HCT116 (cell line): ENCODE data around the gene SLC31A1. TPM values are rescaled to one million over a fixed set of nuclear protein-coding genes. Genes with fewer than 3 reads are reported as not detected.

Experiments used
- ATAC-seq: fragments of 200-7000 bp; cut with Tn5 transposase; 2 replicates; pipeline ENCODE4 v1.9.1; 2020; ENCODE audit warnings: mild to moderate bottlenecking, moderate library complexity
- BruUV-seq: library from RNA; stranded (reverse); fragments of 400-500 nt; replicated peaks from 2 replicates; lab custom pipeline; 2021; lab: Mats Ljungman, UMichigan
- CTCF ChIA-PET: fragments of 300-600 bp; sonication (Branson Sonifier 250); formaldehyde crosslinking; loops from one replicate; lab custom pipeline; 2021; ENCODE audit warnings: antibody characterized with exemption; lab: Charles Lee
- POLR2A ChIA-PET: fragments of 300-600, 350-600 bp; sonication (Branson Sonifier 250); formaldehyde crosslinking; loops from one replicate; lab custom pipeline; 2021; ENCODE audit warnings: antibody characterized with exemption; lab: Charles Lee
- RAD21 ChIA-PET, 2 experiments: fragments of 300-600 bp; sonication (Branson Sonifier 250); formaldehyde crosslinking; loops; one replicate each; lab custom pipeline; 2023; ENCODE audit warnings: low total read pairs in 2 of 2; ENCODE audit not compliant: uncharacterized antibody in 2 of 2, unreplicated experiment in 2 of 2, low non-redundant PET in 1 of 2; lab: Charles Lee
- DNase-seq: peaks from one replicate; pipeline ENCODE4 v3.0.0-alpha.2; 2010; ENCODE audit warnings: low read depth, low spot score
- H2AFZ ChIP-seq: fragments of 200-600 bp; shearing (Covaris generic), sonication (generic); 2 replicates; pipeline ENCODE4 v1.6.1; 2017; ENCODE audit warnings: low read depth, mixed run types, mixed read lengths, antibody characterized with exemption, low read length; ENCODE audit not compliant: poor library complexity, severe bottlenecking
- H3K27ac ChIP-seq: 2 replicates; pipeline ENCODE4 v1.5.1; 2012; ENCODE audit warnings: low read depth, low read length
- H3K27me3 ChIP-seq: fragments of 200-600 bp; sonication (generic); 2 replicates; pipeline ENCODE4 v1.6.1; 2016; ENCODE audit warnings: mixed run types, low read length, mixed read lengths; ENCODE audit not compliant: insufficient read depth
- H3K36me3 ChIP-seq, 2 experiments: fragments of 200-500 bp in 1 of 2; fragments of 200-600 bp in 1 of 2; sonication (Bioruptor generic) in 1 of 2; sonication (generic) in 1 of 2; 2 replicates each; pipeline versions ENCODE4 v1.5.1 to v1.6.1; 2014 to 2016; ENCODE audit warnings: low read length in 2 of 2, inconsistent platforms in 1 of 2, mixed read lengths in 1 of 2, mixed run types in 1 of 2; ENCODE audit not compliant: insufficient read depth in 2 of 2, control insufficient read depth in 1 of 2
- H3K4me1 ChIP-seq, 2 experiments: fragments of 200-600 bp in 1 of 2; sonication (generic) in 1 of 2; 2 replicates each; pipeline versions ENCODE4 v1.5.1 to v1.6.1; 2012 to 2017; ENCODE audit warnings: low read length in 2 of 2, inconsistent platforms in 1 of 2, mild to moderate bottlenecking in 1 of 2, mixed read lengths in 1 of 2, mixed run types in 1 of 2, moderate library complexity in 1 of 2; ENCODE audit not compliant: insufficient read depth in 2 of 2, control insufficient read depth in 1 of 2
- H3K4me2 ChIP-seq: fragments of 200-600 bp; sonication (generic); 2 replicates; pipeline ENCODE4 v1.6.1; 2017; ENCODE audit warnings: mixed run types, low read length, mixed read lengths
- H3K4me3 ChIP-seq, 2 experiments: fragments of 200-600 bp in 1 of 2; sonication (generic) in 1 of 2; replicated peaks in 1 of 2; 2 replicates each; pipeline ENCODE4 v1.5.1; 2011 to 2016; ENCODE audit warnings: low read length in 2 of 2, control low read depth in 1 of 2, low read depth in 1 of 2, mild to moderate bottlenecking in 1 of 2, mixed read lengths in 1 of 2, mixed run types in 1 of 2
- H3K79me2 ChIP-seq: fragments of 200-600 bp; sonication (generic); 2 replicates; pipeline ENCODE4 v1.6.1; 2017; ENCODE audit warnings: mild to moderate bottlenecking, mixed run types, low read length, moderate library complexity, mixed read lengths; ENCODE audit not compliant: insufficient read depth
- H3K9ac ChIP-seq: fragments of 200-600 bp; sonication (generic); 2 replicates; pipeline ENCODE4 v1.6.1; 2016; ENCODE audit warnings: low read length, mixed read lengths
- H3K9me2 ChIP-seq: fragments of 200-600 bp; sonication (generic), shearing (Covaris generic); 2 replicates; pipeline ENCODE4 v1.6.1; 2017; ENCODE audit warnings: mixed run types, mild to moderate bottlenecking, moderate library complexity; ENCODE audit not compliant: insufficient read depth
- H3K9me3 ChIP-seq, 2 experiments: fragments of 200-500 bp in 1 of 2; fragments of 200-600 bp in 1 of 2; sonication (Bioruptor generic) in 1 of 2; sonication (generic) in 1 of 2; 2 replicates each; pipeline ENCODE4 v1.6.1; 2014 to 2017; ENCODE audit warnings: low read length in 2 of 2, mixed read lengths in 2 of 2, inconsistent platforms in 1 of 2, low read depth in 1 of 2, mild to moderate bottlenecking in 1 of 2, mixed run types in 1 of 2, moderate library complexity in 1 of 2; ENCODE audit not compliant: control insufficient read depth in 1 of 2, insufficient read depth in 1 of 2
- H4K20me1 ChIP-seq: fragments of 200-600 bp; sonication (generic), shearing (Covaris generic); 2 replicates; pipeline ENCODE4 v1.6.1; 2017; ENCODE audit warnings: mixed run types, mild to moderate bottlenecking, moderate library complexity; ENCODE audit not compliant: insufficient read depth
- CEBPB ChIP-seq: IDR thresholded peaks from 2 replicates; pipeline ENCODE4 v1.6.1; 2012; ENCODE audit warnings: low read depth
- EZH2phosphoT487 ChIP-seq: fragments of 200-600 bp; IDR thresholded peaks from 2 replicates; pipeline ENCODE4 v1.6.1; 2018; ENCODE audit warnings: antibody characterized with exemption, borderline replicate concordance
- FOSL1 ChIP-seq: IDR thresholded peaks from 2 replicates; pipeline ENCODE4 v1.6.1; 2012; ENCODE audit warnings: low read depth
- POLR2AphosphoS5 ChIP-seq: IDR thresholded peaks from 2 replicates; pipeline ENCODE4 v1.6.1; 2011; ENCODE audit warnings: mild to moderate bottlenecking, low read depth, low read length, moderate library complexity
- SRF ChIP-seq: IDR thresholded peaks from 2 replicates; pipeline ENCODE4 v1.6.1; 2012; ENCODE audit warnings: low read depth
- ZNF274 ChIP-seq: fragments of 200-500 bp; sonication (Bioruptor generic); IDR thresholded peaks from 2 replicates; pipeline ENCODE4 v1.6.1; 2014; ENCODE audit warnings: mild to moderate bottlenecking, low read depth, low read length, inconsistent platforms
- intact Hi-C: fragments of 100-400 bp; cut with micrococcal nuclease; formaldehyde crosslinking; loops from 2 replicates; pipeline ENCODE4 v1.10.0; 2022
- total RNA-seq: library from RNA; stranded (reverse); gene quantifications from one replicate; pipeline ENCODE4 v1.2.1, GENCODE V29; 2021; ENCODE audit not compliant: unreplicated experiment
- TF ChIP-seq, protein P1 (sequence below), 3 experiments: fragments of 200-600 bp in 1 of 3; sonication (generic) in 1 of 3; IDR thresholded peaks in 2 of 3; conservative IDR thresholded peaks in 1 of 3; 2 replicates each; pipeline ENCODE4 v1.5.1; 2012 to 2017; ENCODE audit warnings: low read depth in 2 of 3, low read length in 2 of 3, antibody characterized with exemption in 1 of 3, borderline replicate concordance in 1 of 3, control low read depth in 1 of 3, mild to moderate bottlenecking in 1 of 3, mixed read lengths in 1 of 3, mixed run types in 1 of 3, moderate library complexity in 1 of 3; ENCODE audit not compliant: insufficient read depth in 1 of 3
- TF ChIP-seq, protein P2 (sequence below): IDR thresholded peaks from 2 replicates; pipeline ENCODE4 v1.6.1; 2012

The SLC31A1 gene
- total RNA-seq, 1 experiment from 2014 or later: 24.4 TPM

DNA sequence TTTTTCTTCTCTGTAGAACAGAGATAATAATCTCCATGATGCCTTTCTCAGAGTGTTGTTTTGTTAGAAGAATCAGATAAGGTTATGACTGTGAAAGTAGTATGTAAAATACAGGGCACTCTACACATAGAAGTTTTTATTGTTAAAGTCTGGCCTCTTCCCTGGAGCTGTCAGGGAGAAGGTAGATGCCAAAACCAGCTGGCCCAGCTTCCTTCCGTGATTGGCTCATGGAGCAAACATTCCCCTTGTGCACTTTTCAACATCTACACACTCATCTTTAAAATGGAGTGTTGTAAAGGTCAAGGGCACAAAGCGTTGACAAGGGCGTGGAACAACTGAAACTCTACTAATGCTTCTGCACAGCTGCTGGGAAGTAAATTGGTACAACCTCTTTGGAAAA lies 89.2 kb downstream of the SLC31A1 start (continued):
- TF ChIP-seq, protein P1, sequence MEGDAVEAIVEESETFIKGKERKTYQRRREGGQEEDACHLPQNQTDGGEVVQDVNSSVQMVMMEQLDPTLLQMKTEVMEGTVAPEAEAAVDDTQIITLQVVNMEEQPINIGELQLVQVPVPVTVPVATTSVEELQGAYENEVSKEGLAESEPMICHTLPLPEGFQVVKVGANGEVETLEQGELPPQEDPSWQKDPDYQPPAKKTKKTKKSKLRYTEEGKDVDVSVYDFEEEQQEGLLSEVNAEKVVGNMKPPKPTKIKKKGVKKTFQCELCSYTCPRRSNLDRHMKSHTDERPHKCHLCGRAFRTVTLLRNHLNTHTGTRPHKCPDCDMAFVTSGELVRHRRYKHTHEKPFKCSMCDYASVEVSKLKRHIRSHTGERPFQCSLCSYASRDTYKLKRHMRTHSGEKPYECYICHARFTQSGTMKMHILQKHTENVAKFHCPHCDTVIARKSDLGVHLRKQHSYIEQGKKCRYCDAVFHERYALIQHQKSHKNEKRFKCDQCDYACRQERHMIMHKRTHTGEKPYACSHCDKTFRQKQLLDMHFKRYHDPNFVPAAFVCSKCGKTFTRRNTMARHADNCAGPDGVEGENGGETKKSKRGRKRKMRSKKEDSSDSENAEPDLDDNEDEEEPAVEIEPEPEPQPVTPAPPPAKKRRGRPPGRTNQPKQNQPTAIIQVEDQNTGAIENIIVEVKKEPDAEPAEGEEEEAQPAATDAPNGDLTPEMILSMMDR (IDR thresholded peaks at IDR 0.05 in 2 of 3, conservative IDR thresholded peaks at IDR 0.05 in 1 of 3; ENCODE audit: borderline replicate concordance in 1 of 3, insufficient read depth in 1 of 3, low read depth in 2 of 3, low read length in 2 of 3): no peak
- TF ChIP-seq ZNF274: no peak
- TF ChIP-seq, protein P2, sequence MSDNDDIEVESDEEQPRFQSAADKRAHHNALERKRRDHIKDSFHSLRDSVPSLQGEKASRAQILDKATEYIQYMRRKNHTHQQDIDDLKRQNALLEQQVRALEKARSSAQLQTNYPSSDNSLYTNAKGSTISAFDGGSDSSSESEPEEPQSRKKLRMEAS: no peak

DNA sequence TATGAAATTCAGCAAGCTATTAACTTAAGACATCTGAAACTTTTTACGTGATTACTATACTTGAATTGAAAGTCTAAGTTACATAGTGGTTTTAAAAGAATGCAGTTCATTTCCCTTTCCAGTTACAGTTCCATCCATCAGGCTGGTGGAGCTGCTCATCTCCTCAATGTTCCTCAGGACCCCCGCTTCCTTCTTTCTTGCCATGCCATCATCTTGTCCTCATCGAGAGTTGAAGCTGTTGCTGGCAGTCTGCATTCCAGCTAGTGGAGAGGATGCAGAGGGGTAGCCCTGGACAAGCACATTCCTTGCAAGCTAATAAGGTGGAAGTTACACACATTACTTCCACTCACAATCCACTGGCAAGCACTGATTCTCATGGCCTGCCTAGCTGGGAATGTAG lies 90.6 kb downstream of the SLC31A1 start:
- H3K4me1 ChIP-seq: no peaks in the 10 kb centered on the region
- CTCF ChIA-PET: no interaction called here
- TF ChIP-seq FOSL1: no peak
- no peak for TF ChIP-seq EZH2phosphoT487
- TF ChIP-seq, protein P1 (IDR thresholded peaks at IDR 0.05 in 2 of 3, conservative IDR thresholded peaks at IDR 0.05 in 1 of 3; ENCODE audit: borderline replicate concordance in 1 of 3, insufficient read depth in 1 of 3, low read depth in 2 of 3, low read length in 2 of 3): no peak
- TF ChIP-seq SRF: no peak
- no peak for TF ChIP-seq CEBPB
- TF ChIP-seq POLR2AphosphoS5: no peak
- no peak for TF ChIP-seq ZNF274
- TF ChIP-seq, all 23 proteins: peak for 0
- no TSS peak for BruUV-seq
- no peak overlapping the region for H3K9ac ChIP-seq
- no peak overlapping the region for H3K27ac ChIP-seq
- intact Hi-C loops: no loop called here
- no peaks in the 10 kb centered on the region for H3K9me2 ChIP-seq
- H3K4me3 ChIP-seq: no peak overlapping the region
- no peak overlapping the region for H3K4me2 ChIP-seq
- H3K9me3 ChIP-seq: no peaks in the 10 kb centered on the region
- H3K27me3 ChIP-seq: no peaks in the 10 kb centered on the region
- no peak overlapping the region for H2AFZ ChIP-seq
- ChIA-PET POLR2A (no interaction called here), RAD21 (no interaction called here)
- H3K36me3 ChIP-seq: no peaks in the 10 kb centered on the region
- ATAC-seq (no peak), DNase-seq (no peak)
- no peaks in the 10 kb centered on the region for H4K20me1 ChIP-seq
- H3K79me2 ChIP-seq: no peaks in the 10 kb centered on the region
